Brain microvascular endothelial cell (primary cell): ENCODE measurements around the gene ZBTB7C.

ENCODE experiments used
- DNase-seq: peaks from one replicate; pipeline ENCODE4 v3.0.0-alpha.2; 2020
- H3K27ac ChIP-seq: fragments of 250-450 bp; sonication (Bioruptor Pico); 2 replicates; pipeline ENCODE4 v1.5.1; 2020; ENCODE audit warnings: mild to moderate bottlenecking, moderate library complexity
- H3K27me3 ChIP-seq: fragments of 250-450 bp; sonication (Bioruptor Pico); replicated peaks from 2 replicates; pipeline ENCODE4 v1.5.1; 2020; ENCODE audit warnings: mild to moderate bottlenecking
- H3K36me3 ChIP-seq: fragments of 250-450 bp; sonication (Bioruptor Pico); replicated peaks from 2 replicates; pipeline ENCODE4 v1.5.1; 2020; ENCODE audit warnings: mild to moderate bottlenecking
- H3K4me3 ChIP-seq: 2 replicates; pipeline ENCODE4 v1.5.1; 2011; ENCODE audit warnings: low read depth, mild to moderate bottlenecking, control low read depth, low read length, moderate library complexity
- CTCF ChIP-seq: IDR thresholded peaks from 2 replicates; pipeline ENCODE4 v1.5.1; 2011; ENCODE audit warnings: low read depth, mild to moderate bottlenecking, moderate library complexity, low read length, control low read depth, inconsistent platforms; ENCODE audit errors: missing control alignments
- in situ Hi-C: cut with HindIII; loops from 2 replicates; pipeline ENCODE4 v1.10.0; 2017; ENCODE audit warnings: low sequenced_read_pairs, low pct_ligation_motif_present

The ZBTB7C gene

GRCh38 chr18:48181087-48181823 lies 227.9 kb downstream of the ZBTB7C start:
- Histone ChIP-seq H3K27ac (no peak overlapping the region), H3K4me3 (no peak overlapping the region), H3K27me3 (peaks cover 4% of the 10 kb centered on the region), H3K36me3 (no peaks in the 10 kb centered on the region)
- no peak for TF ChIP-seq CTCF
- in situ Hi-C loops = no loop called here
- DNase-seq = no peak

GRCh38 chr18:48179666-48180065 lies 229.5 kb downstream of the ZBTB7C start:
- TF ChIP-seq CTCF = no peak
- no peaks in the 10 kb centered on the region for H3K36me3 ChIP-seq
- in situ Hi-C loops = no loop called here
- DNase-seq = no peak
- H3K27ac ChIP-seq = no peak overlapping the region
- no peak overlapping the region for H3K4me3 ChIP-seq
- peaks cover 1% of the 10 kb centered on the region for H3K27me3 ChIP-seq

- no peak overlapping the region for H3K4me3 ChIP-seq
- in situ Hi-C loops = no loop called here
- no peak overlapping the region for H3K27ac ChIP-seq
- no peak for TF ChIP-seq CTCF
- H3K36me3 ChIP-seq = no peaks in the 10 kb centered on the region
- DNase-seq = no peak
- H3K27me3 ChIP-seq = peaks cover 1% of the 10 kb centered on the region
Observed at GRCh38 chr18:48179001-48179400, 230.2 kb downstream of the ZBTB7C start.

- H3K27me3 ChIP-seq = no peaks in the 10 kb centered on the region
- no peak overlapping the region for H3K4me3 ChIP-seq
- in situ Hi-C loops = no loop called here
- no peak for TF ChIP-seq CTCF
- DNase-seq = no peak
- H3K27ac ChIP-seq = no peak overlapping the region
- H3K36me3 ChIP-seq = no peaks in the 10 kb centered on the region
Observed at GRCh38 chr18:48176909-48177308, 232.3 kb downstream of the ZBTB7C start.

GRCh38 chr18:48173557-48173956 lies 235.6 kb downstream of the ZBTB7C start:
- Histone ChIP-seq H3K27ac (no peak overlapping the region), H3K4me3 (no peak overlapping the region), H3K27me3 (no peaks in the 10 kb centered on the region), H3K36me3 (no peaks in the 10 kb centered on the region)
- in situ Hi-C loops = no loop called here
- no peak for TF ChIP-seq CTCF
- no peak for DNase-seq
